ENCODE measurements around the gene MOCS1.
A peak's percentile ranks its signal among the peaks of the same experiment; 100 is the strongest.

The MOCS1 gene

GRCh38 chr6:39901116-39901655 is 33.1 kb downstream of the MOCS1 start:
- no peak for DNase-seq

- no peak for DNase-seq
Measured at GRCh38 chr6:39899554-39900295, 34.5 kb downstream of the MOCS1 start.

- no peak for DNase-seq
Measured at GRCh38 chr6:39898625-39899024, 35.6 kb downstream of the MOCS1 start.

- DNase-seq = no peak
Measured at GRCh38 chr6:39897698-39898097, 36.6 kb downstream of the MOCS1 start.

- DNase-seq = no peak
Measured at GRCh38 chr6:39896701-39897100, 37.6 kb downstream of the MOCS1 start.

- DNase-seq = no peak
Measured at GRCh38 chr6:39893286-39893685, 41.0 kb downstream of the MOCS1 start.

- peak; percentile 40 for DNase-seq
Measured at GRCh38 chr6:39892490-39893129, 41.7 kb downstream of the MOCS1 start.

GRCh38 chr6:39891976-39892375 is 42.3 kb downstream of the MOCS1 start:
- no peak for DNase-seq

- no peak for DNase-seq
Measured at GRCh38 chr6:39891353-39891752, 42.9 kb downstream of the MOCS1 start.

- no peak for DNase-seq
Measured at GRCh38 chr6:39889229-39889628, 45.0 kb downstream of the MOCS1 start.

- DNase-seq = no peak
Measured at GRCh38 chr6:39887692-39888450, 46.4 kb downstream of the MOCS1 start.

GRCh38 chr6:39886871-39887270 is 47.4 kb downstream of the MOCS1 start:
- DNase-seq = no peak

GRCh38 chr6:39885691-39886090 is 48.6 kb downstream of the MOCS1 start:
- DNase-seq = no peak

- no peak for DNase-seq
Measured at GRCh38 chr6:39884696-39885095, 49.6 kb downstream of the MOCS1 start.

- DNase-seq = peak; percentile 30
Measured at GRCh38 chr6:39882531-39882899, 51.7 kb downstream of the MOCS1 start.

GRCh38 chr6:39881851-39882530 is 52.3 kb downstream of the MOCS1 start:
- peak; percentile 63 for DNase-seq

GRCh38 chr6:39880594-39880993 is 53.7 kb downstream of the MOCS1 start:
- DNase-seq = no peak

- no peak for DNase-seq
Measured at GRCh38 chr6:39879535-39879934, 54.7 kb downstream of the MOCS1 start.

GRCh38 chr6:39876826-39877225 is 57.4 kb downstream of the MOCS1 start:
- DNase-seq = peak; percentile 75

- DNase-seq = peak; percentile 7
Measured at GRCh38 chr6:39876111-39876510, 58.2 kb downstream of the MOCS1 start.

GRCh38 chr6:39873439-39873838 is 60.8 kb downstream of the MOCS1 start:
- no peak for DNase-seq

- no peak for DNase-seq
Measured at GRCh38 chr6:39870950-39871349, 63.3 kb downstream of the MOCS1 start.

GRCh38 chr6:39867592-39867991 is 66.7 kb downstream of the MOCS1 start:
- DNase-seq = no peak
